ENCODE results near the gene RHOBTB1.

RHOBTB1 gene

DNA sequence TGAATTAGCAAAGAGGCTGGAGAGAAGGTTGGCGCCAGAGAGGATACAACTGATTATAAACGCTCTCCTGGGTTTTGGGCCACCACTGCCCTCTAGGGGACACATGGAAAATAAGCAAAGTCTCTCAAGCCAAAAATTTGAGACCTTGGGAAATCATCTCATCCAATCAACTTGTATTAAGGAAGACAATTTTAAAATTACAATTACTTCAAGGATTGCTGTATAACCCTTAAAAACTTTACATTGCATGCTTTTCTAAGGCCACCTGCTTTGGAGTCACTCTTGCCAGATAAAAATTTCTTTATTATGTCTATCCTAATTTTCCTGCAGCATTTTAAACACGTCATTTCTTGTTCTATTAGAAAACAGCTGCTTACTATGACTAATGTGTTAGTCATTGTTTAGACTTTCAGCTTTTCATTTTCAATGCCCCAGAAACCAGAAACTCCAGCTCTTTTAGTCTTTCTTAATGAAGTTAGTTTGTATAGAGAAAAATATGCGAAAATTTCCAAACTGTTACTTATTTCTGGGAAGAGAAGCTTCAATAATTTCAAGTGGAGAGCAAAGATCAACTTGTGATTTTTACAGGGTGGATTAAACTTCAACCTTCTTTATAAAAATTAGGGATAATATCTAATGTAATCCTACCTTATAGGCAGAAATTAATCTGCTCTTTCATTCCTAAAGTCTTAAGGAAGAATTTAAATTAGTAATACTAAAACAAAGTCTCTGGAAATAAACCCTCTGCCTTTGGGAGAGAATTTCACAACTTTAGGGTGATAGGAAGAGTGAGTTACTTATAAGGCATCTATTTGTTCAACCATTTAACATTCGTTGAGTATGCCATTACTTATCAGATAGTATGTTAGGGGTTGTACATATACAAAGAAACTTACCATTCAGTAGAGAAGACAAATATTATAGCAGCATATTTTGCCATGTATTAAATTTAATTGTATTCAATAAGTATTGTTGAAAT lies 20.6 kb upstream of the RHOBTB1 start:
- DNase-seq: peak; percentile 91

DNA sequence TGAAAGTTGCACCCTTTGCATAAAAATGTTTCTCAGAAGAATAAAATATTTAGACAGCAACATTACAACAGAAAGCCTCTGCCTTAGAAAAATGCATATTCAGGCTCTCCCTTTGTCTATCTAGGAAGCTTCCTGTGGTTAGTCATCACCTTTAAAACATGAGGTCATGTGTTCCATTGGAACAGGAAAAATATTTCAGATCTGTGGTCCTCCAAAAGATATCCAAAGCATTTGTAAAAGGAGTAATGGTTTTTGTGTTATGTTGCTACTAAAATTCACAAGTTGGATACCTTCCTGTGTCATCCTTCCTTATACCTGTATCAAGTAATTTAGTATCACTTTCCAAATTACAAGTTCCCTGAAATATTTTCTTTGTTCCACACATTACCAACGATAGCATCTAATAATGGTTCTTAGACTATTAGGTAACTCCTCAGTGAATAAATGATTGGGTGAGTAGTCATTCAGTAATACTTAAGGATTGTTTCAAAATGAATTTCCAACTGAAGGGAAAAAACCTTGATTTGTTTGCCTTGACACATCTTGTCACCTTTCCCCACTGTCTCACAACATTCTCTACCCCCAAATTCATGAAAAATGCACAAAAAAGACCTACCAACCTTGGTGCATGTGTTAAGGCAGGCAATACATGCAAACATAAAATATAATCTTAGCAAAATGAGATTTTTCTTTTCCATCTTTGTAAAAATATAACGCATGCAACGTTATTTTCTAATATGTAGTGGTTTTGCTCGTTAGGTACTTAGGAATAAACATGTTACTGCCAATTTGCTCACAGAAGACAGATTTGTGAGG lies 19.7 kb upstream of the RHOBTB1 start:
- DNase-seq: peak; percentile 76

DNA sequence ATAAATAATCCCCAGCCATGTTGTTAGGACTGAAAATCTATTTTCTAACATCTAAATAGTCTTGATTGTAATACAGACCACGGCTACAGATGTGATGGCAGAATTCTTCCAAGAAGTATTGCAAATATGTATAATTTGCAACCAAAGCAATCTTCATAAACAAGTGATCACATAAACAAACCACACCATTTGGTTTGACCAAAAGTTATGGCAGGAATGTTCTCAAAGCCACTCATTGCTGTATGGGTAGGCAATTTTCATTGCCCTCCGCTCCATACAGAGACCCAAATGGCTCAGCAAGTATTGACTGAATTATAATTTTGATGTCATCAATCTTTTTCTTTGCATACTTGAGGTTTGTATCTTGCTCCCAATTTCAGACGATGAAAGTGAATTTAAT lies 19.0 kb upstream of the RHOBTB1 start:
- peak; percentile 63 for DNase-seq

DNA sequence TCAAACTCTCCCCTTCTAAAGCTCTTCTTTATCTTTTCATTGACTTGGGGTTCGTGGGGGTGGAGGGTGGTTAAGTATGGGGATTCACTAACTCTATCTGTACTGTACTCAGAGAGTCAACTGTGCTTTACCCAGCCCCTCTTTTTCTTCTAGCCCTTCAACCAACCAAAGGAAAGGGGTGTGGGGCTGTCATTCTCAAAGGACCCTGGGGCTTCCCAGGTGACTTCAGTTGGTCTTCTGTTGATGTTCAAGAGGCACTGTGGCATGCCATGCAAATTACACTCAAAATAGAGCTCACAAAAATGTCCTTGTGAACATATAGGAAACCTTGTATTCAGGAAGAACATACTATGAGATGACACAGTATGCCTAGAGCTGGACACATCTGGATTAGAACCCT lies 16.9 kb upstream of the RHOBTB1 start:
- no peak for DNase-seq

DNA sequence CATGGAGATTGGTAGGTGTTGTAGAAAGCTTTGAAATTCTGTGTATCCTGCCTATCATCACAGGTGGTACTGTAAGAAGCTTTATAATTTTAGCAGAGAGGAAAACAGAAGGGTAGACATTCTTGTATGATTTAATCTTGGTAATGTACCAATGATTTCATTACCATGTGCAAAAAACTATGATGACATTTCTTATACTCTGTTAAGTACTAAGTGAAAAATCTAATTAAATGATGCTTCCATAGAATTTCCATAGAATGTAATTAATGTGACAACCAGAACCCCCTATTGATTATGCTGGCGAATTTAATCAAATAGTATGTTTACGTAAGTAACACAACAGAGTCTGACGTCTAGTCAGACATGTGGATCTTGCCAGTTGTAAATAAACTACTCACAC lies 16.0 kb upstream of the RHOBTB1 start:
- DNase-seq: no peak

DNA sequence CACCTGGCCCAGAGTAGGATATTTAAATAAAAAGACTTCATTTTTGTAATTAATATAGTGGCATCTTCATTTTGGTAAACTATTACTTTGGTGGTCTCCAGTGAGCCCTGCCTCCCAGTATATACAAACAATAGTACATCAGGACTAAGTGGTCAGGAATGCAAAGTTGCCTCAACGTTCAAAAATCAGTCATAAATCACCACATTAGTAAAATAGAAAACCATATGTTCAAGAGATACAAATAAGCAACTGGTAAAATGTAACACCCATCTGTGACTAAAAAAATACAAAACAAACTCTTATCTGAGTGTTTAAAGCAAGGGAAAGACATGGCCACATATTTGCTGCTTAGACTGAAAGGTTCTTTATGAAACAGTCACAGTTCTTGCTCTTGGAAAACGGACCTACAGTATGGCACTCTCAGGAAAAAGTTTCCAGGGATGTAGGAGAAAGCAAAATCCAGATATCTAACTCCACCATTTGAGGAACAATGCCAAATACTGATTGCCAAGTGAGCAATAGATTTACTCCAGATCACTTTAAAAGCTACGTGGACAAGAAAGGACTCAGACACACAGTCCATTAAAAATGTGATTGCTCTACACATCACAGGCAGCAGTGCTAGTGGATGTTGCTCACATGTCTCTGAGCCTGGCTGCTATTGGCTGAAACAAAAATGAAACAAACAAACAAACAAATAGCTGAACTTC lies 15.1 kb upstream of the RHOBTB1 start:
- peak; percentile 86 for DNase-seq

DNA sequence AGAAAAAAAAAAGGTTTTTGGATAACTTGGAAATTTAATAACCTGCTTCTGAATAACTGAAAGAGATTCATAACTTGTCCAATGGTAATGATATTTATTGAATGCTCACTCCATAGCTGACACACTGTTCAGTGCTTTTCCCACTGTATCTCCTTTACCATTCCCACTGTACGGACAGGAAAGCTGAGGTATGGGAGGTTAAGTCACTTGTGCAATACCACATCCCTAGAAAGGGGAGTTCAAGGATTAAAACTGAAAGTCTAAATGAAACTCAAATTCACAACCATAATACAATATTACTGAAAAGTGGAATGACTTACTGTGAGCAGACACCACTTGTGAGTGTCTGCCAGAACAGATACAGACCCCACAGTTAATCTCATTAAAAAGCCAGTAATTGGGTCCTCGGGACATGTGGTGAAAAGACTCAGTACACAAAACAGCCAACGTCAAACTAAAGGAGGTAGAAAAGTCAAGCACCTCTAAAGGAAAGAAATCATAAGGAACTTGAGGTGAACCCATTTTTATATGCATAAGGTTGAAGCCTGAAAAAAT lies 13.8 kb upstream of the RHOBTB1 start:
- no peak for DNase-seq

DNA sequence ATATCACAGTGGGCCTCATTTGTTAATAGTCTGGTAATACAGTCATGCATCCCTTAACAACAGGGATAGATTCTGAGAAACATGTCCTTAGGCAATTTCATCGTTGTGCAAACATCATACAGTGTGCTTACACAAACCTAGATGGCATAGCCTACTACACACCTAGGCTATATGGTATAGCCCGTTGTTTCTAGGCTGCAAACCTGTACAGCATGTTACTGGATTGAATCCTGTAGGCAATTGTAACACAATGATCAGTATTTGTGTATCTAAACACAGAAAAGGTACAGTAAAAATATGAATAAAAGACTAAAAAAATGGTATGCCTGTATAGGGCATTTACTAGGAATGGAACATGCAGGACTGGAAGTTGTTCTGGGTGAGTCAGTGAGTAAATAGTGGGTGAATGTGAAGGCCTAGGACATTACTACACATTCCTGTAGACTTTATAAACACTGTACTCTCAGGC lies 12.0 kb upstream of the RHOBTB1 start:
- DNase-seq: peak; percentile 83

DNA sequence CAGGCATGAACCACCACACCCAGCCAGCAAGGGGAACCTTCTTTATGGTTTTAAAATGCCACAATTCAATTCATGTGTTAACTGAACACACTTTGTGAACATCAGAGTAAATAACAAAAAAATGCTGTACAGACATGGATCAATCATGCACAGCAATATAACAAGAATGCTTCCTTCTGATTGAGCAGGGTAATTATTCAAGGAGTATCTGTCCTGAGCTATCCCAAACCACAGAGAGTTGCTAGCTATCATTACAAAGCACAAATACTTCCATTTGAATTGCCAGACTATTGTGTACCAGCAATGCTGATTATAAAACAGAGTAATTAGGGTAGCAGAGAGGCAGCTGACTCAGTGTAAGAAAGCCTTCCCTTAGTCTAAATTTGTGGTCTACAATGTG lies 11.3 kb upstream of the RHOBTB1 start:
- no peak for DNase-seq

DNA sequence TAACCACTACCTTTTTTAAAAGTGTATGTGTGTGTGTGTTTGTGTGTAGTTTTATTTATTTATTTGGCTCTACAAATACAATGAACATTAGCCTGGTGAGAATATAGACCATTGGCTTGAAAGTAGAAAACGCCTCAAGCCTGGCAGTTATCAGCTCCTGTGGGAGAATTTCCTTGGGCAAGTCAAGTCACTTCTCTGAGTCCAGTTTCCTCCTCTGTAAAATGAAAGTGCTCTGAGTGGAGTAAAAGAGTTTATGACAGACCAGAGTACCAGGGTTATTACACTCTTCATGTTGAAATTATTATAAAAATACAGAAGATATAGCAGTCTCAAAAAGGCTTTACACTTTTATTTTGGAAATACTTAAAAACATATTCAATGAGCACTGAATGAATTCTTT lies 10.1 kb upstream of the RHOBTB1 start:
- DNase-seq: no peak

DNA sequence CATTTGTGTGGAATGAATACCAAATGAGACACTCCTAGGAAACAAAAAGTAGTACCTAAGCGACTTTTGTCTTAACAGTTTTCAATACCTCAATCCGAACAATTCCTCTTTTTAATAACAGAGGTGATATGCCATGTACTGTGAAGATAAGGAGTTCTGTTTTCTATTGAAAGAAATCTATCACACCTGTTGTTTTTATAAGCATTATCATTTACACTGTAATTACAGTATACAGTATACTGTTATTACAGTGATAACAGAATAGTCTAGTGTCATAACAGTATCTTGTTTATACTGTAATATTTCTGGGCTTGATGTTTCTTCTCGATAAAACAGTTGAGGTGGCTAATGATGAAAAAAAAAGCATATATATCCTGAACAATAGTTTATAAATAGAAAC lies 9.4 kb upstream of the RHOBTB1 start:
- no peak for DNase-seq

DNA sequence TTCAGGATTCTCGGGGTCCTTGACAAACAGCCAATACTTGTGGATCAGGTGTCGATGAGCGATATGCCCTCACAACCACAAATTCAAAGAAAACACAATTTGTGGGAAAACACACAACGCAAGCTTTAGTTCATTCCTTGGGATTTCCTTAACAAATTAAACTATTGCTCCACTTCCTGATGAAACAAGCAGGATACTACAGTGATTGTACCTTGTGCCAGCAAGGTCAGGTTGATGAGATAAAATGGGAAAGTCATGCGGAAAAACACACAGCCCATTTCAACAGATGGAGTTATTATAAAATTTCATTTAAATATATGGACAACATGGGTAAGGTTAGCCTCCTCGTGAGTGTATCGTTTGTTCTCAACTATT lies 8.8 kb upstream of the RHOBTB1 start:
- DNase-seq: no peak

DNA sequence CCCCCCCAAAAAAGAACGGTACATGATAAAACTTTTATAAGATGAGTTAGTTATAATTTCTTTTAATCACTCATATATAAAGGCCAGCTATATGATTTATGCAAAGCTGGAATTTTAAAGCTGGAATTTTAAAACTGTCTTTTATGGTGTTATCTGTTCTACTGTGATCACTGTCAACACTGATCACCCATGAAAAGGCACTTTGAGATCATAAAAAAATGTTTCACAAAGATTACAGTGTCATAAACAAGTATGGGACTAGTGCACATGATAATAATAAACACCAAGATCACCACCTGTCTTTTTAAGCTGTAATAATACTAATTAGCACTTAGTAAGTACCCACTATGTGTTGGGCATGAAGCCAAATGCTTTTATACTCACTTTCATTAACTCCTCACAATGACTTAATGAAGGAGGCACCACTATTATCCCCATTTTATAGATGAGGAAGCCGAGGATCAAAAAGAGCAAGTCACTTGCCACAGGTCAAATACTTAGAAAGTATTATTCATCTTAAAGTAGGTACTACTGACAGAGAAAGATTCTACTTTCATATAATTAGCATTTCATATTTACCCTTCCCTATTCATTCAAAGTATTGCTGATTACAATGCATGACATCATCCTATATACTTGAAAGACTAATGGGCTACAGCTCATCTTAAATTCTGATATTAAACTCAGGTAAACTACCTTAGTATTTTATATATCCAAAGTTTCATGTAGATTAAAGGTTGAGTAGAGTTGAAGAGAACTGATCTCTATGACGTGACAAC lies 8.3 kb upstream of the RHOBTB1 start:
- DNase-seq: no peak

DNA sequence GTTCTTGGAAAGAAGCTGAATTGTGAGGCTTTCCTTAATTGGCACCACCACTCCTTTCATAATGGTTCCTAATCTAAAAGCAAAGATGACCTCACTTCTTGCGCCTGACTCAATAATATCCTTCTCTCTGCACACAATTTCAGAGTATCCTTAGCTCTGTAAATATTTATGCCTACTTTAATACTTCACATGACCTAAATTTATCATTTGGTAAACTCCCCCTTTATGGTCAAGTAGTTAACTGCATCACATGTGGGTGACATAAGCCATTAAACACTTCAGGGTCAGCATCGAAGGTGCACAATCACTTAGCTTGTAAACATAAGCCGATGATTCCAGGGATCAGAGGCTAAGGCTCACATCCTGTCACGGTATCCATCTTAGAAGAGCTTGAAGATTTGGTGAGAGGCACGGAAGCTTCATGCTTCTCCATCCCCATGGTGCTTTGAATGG lies 7.3 kb upstream of the RHOBTB1 start:
- peak; percentile 42 for DNase-seq

DNA sequence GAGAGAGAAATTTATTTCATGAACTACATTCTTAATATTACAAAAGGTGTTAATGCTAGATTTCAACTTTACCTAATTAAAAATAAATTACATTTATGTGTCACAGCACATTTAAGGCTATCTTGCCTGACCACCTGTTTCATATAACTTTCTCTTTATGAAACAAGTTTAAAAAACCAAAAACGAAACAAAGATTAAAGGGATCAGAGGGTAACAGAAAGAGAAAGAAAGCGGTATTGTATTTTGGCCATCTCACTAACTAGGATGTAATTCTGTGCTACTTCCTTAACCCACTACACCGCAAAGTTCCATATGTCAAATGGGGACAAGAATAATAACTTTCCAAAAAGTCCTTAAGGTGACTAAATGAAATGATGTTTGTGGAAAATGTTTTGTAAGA lies 6.3 kb upstream of the RHOBTB1 start:
- DNase-seq: no peak

DNA sequence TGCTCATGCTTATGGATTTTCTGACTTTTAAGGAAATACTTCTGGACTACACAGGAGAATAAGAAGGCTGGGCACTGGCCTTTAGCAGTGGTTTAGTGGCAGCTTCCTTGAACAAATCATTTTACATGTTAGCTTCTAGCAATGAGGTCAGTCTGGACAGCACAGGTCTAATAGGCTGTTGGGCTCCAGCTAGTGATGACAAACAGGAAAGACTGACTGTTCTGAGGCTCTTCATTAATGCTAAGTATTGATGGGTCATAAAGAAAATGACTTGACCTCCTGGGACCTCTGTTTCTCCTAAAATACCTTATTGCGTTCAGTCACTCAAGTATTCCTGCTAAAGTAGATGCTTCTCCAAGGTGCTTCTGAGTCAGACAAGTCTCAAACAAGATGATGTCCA lies 4.9 kb upstream of the RHOBTB1 start:
- no peak for DNase-seq

DNA sequence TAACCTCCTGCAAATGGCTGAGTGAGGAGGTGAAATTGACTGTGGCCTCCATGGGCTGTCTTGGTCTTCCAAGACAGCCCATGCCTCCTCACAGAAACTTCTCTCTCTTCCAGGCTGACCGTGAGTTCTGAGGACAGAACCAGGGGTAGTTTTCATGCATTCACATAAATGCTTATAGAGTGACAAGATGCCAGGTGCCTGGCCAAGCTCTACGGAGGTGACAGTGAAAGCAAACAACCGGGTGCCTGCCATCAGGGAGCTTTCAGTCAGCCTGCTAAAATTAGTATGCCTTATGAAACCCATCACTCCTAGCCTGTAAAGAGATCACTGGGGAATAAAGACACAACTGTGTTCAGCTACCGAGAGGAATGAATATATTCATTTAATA lies 919 bp upstream of the RHOBTB1 start:
- no peak for DNase-seq

DNA sequence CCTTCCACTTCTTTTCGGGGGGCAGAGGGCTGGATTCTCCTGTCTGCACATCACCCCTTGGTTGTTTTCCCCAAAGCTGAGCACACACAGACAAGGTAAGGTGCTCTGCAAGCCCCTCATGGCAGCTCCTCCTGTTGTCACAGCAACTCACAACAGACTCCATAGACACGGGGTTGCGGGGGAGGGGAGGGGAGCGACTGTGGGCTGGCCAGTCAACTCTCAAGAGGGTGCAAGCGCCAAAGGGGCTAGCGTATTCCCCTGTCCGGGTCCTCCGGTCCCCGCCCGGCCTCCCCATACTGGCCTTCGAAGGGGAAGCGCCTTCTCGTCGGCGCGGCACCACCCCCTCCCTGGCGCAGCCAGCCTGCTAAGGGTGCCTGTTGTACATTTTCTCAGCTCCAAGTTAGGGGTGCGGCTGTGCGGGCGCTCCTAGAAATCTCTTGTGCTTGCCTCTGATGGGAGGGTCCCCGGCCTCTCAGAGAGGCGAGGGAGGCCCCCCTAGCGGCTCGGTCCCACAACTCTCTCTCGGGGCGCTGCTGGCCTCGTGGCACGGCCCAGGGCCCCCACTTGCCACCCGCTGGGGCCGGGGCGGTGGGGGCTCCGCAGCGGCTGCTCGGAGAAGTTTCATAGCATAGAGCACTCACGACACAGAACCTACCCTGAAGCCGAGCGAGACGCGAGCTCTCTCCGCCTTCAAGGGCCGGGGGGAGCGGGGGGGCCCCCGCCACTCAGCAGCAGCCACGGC lies 498 bp downstream of the RHOBTB1 start:
- DNase-seq: peak; percentile 55

DNA sequence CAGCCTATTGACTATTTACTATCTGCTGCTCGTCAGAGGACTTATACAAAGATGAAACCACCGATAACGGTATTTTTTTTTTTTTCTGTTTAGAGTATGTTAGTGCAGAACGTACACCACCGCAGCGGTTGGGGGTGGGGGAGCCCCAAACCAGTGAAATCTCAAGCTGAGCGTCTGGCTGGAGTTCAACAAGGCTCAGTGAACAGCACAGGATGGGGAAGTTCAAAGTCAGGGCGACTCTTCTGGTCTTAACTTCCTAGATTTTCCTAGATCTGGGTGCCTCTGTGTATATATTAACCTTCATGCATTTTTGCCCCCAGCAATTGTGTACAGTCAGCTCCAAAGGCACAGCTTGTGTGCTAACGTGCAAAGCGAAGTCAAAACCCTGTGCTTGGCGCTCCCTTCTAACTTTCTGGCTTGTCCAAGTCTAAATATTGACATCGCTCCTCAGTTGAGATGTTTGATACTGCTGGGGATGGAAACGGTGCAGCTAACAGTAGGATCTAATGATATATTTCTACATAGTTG lies 1.1 kb downstream of the RHOBTB1 start:
- DNase-seq: peak; percentile 43

DNA sequence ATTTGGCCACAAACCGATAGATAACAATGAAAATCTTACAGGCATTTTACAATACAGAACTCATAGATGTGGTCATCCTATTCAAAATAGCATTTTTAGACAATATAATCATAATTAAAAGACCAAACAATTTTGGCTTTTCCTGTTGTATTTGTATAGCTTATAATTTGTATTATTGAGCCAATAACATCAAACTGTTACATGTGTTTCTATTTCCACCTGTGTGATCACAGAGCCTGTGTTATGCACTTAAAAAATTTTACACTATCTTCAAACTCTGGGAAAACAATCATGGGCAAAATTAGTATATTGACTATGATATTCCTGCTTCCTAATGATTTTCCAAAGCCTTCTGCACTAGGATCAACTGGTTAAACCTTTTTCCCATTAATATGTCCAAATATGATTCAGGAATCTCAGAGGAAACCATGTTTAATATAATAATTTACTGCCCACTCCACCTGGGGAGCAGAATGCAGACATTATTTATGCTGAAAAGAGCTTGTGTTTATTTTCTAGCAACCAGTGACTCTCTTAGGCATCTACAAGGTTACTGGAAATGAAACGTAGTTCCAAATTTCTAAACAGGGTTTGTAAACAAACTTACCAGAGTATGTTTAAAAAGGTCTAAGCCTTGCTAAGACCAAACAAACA lies 1.7 kb downstream of the RHOBTB1 start:
- no peak for DNase-seq
